HG03520 (cell line): ENCODE measurements around the gene FAM177A1.
"Not testable (repeated sequence)": the region's sequence is repeated elsewhere in the genome, so short reads cannot be mapped to it uniquely, and the experiment has no call there.

Experiments used
- ATAC-seq: cut with Tn5 transposase; IDR thresholded peaks from one replicate; pipeline ENCODE4 v1.9.1; 2021; ENCODE audit warnings: mild to moderate bottlenecking, moderate library complexity; ENCODE audit not compliant: unreplicated experiment

FAM177A1 gene, protein sequence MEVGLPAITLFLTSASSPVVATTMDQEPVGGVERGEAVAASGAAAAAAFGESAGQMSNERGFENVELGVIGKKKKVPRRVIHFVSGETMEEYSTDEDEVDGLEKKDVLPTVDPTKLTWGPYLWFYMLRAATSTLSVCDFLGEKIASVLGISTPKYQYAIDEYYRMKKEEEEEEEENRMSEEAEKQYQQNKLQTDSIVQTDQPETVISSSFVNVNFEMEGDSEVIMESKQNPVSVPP

DNA sequence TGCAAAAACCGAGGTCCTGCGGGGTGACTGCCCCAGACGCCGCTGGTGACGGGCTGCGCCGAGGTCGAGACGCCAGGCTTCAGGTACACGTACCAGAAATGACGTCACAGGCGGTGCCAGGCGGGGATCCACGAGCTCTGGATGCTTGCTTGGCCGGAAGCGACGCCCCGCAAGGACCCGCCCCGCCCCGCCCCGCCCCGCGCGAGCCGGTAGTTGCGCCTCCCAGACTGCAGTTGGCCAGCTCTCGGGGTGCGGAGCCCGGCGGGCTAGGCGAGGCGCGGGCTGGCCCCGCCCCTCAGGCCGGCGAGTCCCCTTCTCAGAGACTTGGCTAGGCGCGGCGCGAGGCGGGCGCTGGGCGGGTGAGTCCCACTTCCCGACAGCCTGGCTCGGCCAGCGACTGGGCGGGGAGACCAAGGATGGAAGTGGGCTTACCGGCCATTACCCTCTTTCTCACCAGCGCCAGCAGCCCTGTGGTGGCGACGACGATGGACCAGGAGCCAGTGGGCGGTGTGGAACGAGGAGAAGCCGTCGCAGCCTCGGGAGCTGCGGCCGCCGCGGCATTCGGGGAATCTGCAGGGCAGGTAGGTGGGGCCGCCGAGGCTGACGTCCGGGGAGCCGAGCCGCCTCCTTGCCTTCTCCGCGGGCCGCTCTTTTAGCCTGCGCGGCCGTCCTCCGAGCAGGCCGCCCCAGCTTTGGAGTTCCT lies at the start of gene FAM177A1:
FAM177A1 (plus strand) TSS at position 225 of the 703 bp plus-strand sequence; CDS start at position 417, 192 bp downstream.
- peak; percentile 89 for ATAC-seq

DNA sequence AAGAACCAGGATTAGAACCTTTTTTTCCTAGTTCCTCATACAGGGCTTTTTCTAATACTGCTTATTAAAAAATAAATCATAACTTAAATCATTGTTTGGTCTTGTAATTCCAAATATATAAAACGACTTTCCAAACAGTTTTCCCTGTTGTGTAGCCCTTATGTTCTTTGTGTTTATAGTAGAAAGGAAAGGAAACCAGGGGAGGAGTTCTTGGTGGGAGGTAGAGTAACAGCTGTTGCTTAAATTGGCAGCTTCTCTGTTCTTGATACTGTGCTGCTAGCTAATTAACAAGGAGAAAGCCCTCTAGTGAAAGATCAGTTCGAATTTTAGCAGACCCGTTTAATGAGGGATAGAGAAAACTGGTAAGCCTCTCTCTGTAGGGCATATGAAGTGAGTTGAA lies 48.3 kb upstream of the FAM177A1 start:
- no peak for ATAC-seq

DNA sequence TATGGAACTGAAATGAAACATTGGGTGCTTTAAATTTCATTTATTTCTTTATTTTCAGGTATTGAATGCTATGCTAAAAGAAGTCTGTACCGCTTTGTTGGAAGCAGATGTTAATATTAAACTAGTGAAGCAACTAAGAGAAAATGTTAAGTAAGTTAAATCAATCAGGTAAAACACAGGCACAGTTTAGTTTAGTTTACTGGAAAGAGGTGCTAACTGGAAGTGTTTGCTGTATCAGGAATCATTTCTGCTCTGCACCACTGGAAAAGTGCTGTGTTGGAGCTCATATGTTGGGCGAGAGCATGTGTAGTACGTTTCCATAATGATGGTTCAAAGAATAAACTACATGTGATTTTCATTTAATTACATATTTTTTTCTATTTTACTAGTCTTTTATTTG lies 46.6 kb upstream of the FAM177A1 start:
- no peak for ATAC-seq

GRCh38 chr14:35001621-35002020 lies 44.5 kb upstream of the FAM177A1 start:
- ATAC-seq, result no peak

DNA sequence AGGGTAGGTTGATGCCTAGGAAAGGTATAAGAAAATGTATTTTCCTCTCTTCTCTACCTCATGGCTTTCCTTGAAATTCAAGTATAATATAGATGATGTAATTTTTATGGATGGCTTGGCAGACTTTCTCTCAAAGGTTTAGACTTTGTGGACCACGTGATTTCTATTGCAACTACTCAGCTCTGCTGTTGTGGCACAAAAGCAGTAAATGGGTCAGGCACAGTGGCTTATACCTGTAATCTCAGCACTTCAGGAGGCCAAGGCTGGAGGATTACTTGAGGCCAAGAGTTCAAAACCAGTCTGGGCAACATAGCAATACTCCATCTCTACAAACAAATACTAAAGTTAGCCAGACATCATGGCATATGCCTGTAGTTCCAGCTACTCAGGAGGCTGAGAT lies 41.2 kb upstream of the FAM177A1 start:
- ATAC-seq, result no peak

GRCh38 chr14:35016568-35016967 lies 29.5 kb upstream of the FAM177A1 start:
- no peak for ATAC-seq

DNA sequence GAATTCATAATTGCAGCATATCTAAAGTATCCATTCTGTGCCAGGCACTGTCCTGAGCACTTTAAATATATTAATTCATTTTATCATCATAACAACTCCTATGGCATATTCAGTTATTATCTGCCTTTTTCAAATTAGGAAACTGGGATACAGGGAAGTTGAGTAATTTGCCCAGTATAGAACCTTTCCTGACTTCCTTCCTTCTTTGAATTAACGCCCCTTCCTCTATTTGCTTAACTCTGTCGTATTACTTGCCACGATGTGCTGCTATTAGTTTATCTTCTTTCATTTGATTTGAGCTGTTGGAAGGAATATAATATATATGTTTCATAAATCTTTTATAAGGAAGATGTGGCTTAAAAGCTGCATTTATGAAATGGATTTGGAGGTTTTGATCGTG lies 25.4 kb upstream of the FAM177A1 start:
- ATAC-seq, result no peak

DNA sequence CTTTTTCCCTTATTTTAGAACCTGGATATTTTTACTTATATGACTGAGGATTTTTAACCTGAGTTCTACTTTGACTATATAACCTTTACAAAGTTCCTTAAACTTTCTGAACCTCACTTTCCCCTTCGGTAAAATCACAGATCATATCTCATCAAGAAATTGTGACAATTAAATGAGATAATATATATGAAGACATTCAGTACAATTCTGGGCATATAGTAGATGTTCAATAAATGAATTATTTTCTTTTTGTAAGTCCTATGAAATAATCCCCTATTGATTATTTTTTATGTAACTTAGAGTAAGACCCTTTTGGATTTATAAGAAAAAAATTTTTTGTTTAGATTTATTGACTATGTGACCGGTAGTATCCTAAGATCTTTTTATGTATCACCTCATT lies 17.6 kb upstream of the FAM177A1 start:
- ATAC-seq, result no peak

GRCh38 chr14:35032562-35032961 lies 13.5 kb upstream of the FAM177A1 start:
- no peak for ATAC-seq

DNA sequence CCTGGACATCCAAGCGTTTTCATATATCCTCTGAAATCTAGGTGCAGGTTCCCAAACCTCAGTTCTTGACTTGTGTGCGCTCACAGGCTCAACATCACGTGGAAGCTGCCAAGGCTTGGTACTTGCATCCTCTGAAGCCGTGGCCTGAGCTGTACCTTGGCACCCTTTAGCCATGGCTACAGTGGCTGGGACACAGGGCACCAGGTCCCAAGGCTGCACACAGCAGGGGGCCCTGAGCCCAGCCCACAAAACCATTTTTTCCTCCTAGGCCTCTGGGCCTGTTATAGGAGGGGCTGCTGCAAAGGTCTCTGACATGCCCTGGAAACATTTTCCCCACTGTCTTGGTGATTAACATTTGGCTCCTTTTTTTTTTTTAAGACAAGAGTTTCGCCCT lies 11.6 kb upstream of the FAM177A1 start:
- no peak for ATAC-seq

DNA sequence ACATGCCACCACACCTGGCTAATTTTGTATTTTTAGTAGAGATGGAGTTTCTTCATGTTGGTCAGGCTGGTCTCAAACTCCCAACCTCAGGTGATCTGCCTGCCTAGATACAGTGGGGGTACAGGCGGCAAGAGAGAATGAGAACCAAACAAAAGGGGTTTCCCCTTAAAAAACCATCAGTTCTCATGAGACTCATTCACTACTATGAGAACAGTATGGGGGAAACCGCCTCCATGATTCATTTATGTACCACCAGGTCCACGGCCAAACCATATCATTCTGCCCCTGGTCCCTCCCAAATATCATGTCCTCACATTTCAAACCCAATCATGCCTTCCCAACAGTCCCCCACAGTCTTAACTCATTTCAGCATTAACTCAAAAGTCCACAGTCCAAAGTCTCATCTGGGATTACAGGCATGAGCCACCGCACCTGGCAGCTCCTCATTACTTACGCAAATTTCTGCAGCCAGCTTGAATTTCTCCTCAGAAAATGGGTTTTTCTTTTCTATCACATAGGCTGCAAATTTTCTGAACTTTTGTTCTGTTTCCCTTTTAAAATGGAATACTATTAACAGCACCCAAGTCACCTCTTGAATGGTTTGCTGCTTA lies 11.0 kb upstream of the FAM177A1 start:
- not testable (repeated sequence) for ATAC-seq

DNA sequence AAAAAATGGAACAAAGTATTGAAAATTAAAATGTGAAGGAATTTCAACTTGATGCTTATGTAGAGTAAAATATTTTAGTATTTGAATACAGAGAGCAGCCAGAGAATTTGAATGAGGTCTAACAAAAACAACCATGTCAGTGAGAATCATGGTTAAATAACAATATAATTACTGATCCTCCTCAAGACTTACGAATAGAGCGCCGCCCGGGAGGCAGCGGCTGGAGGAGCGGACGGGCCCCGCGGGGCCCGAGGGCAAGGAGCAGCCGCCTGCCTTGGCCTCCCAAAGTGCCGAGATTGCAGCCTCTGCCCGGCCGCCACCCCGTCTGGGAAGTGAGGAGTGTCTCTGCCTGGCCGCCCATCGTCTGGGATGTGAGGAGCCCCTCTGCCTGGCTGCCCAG lies 7.8 kb upstream of the FAM177A1 start:
- not testable (repeated sequence) for ATAC-seq

- ATAC-seq, result no peak
These were observed 3.4 kb upstream of the FAM177A1 start for GRCh38 chr14:35042632-35043031.

GRCh38 chr14:35043046-35043445 lies 3.0 kb upstream of the FAM177A1 start:
- ATAC-seq, result no peak

DNA sequence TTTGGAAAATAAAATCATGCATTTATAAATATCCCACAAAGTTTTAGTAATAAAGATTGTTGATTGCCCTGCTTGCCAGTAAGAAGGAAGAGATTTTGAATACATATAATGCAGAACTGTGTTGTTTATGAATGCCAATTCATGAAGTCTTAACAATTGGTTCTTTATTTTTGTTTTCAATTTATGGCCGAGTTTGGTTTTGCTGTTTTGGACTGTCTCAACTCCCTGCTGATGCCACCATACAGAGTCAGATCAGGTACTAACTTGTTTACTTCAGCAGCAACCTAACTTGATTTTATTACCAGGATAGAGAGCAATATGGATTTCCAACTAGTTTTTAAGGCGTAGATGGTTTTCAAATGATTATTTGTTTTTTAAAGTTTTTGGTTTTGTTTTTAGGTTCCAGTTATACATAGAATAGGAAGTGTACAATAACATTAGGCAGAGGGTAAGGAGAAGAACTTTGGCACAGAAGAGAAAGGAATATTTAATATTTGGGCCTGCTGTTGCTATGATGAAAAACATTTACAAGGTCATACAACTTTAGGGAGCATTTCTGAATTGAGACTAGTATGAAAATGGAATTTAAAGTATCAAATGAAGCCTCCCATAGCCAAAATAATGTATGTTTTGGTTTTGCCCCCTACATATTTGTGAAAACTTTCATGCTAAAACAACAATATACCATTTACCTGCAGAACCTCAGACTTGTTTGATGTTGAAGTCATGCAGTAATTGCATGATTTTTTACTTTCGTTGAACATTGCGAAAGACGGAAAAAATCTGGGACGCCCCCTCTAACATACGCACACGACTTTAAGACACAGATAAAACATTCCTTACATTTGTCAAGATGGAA lies 904 bp upstream of the FAM177A1 start:
- no peak for ATAC-seq

DNA sequence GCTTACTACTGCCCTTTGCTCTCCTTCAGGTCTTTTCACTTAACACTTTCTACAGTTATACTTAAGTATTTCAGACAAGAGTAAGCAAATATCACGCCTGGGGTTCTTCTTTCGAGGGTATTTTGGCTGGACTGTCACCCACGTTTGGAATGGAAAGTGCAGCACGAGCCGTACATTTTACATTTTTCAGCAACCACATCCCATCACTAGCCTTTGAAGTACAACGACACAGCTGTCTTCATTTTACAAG lies 349 bp upstream of the FAM177A1 start:
- no peak for ATAC-seq

- peak; percentile 20 for ATAC-seq
These were observed 872 bp downstream of the FAM177A1 start for GRCh38 chr14:35046751-35047536.

DNA sequence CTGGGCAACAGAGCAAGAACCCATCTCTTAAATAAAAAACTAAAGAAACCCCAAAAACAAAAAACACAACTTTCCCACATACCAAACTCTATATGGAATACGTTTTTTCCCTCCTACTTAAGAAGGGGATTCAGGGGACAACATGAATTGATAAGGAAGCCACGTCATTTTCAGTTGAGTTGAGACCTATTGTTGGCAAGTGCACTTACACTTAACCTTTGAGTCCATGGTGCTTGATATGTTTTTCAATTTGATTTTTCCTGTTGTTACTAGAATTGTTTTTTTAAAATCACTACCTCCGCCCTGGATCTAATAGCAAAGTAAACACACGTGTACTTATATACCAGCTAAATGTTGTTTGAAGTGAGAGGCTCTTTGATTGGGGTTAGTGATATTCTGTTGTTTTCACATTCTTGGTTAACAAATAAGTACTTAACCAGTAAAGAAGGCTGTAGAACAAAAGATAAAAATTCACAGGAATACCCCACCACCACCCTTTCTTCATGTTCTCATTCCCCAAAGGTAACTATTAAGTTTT lies 2.0 kb downstream of the FAM177A1 start:
- ATAC-seq, result no peak

DNA sequence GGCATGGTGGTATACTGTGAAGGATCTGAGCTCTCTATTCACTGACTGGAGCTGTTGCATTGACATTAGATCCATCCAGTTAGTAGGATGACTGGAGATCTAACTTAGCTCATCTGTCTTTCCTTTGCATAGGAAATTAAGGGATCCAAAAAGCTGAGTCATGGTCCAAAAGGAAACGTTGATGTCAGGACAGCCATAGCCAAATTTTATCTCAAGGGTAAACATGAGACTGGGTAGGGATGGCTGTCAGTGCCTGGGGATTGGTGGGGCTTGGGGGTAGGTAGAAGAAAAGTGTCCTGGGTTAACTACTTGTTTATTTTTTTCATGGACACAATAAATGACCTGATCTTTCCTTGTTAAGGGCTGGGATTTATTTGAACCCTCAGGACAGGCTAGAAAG lies 4.6 kb downstream of the FAM177A1 start:
- ATAC-seq, result no peak

GRCh38 chr14:35051796-35052195 lies 5.7 kb downstream of the FAM177A1 start:
- no peak for ATAC-seq

GRCh38 chr14:35052637-35053036 lies 6.6 kb downstream of the FAM177A1 start:
- ATAC-seq, result no peak
